ENCODE results near the gene ITM2C.

Gene ITM2C

DNA sequence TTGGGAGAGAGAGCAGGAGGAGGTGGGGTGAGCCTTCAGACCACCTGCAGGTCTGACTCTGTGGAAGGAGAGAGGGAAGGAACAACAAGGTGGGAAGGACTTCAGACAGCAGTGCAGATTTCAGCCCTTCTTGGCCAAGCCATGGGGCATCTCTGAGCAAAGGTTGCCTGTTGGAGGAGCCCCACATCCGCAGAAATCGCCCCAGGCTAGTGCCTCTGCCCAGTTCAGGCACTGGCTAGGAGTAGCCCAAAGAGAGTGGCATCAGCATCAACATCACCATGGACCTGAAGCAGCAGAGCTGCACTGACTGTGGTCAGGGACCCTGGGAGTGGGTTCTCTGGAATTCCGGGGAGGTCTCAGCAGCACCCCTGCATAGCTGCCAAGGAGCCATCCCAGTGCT, 50.1 kb downstream of the ITM2C start:
- Histone ChIP-seq H3K36me3 (ENCODE audit: low read length) (no peaks in the 10 kb centered on the region), H3K9me2 (replicated peaks; ENCODE audit: insufficient read depth, low read length) (no peaks in the 10 kb centered on the region), H3F3A (ENCODE audit: insufficient read depth) (no peaks in the 10 kb centered on the region), H3K4me3 (ENCODE audit: insufficient read depth, low read length, poor library complexity, severe bottlenecking) (no peak overlapping the region), H3K4me2 (ENCODE audit: low read depth, low read length, poor library complexity, severe bottlenecking) (no peak overlapping the region), H3K9ac (ENCODE audit: low read length) (no peak overlapping the region), H4K20me1 (ENCODE audit: low read depth, low read length) (no peaks in the 10 kb centered on the region), H3K27ac (ENCODE audit: low read depth, low read length) (no peak overlapping the region), H2AFZ (ENCODE audit: low read depth, low read length, severe bottlenecking) (no peak overlapping the region), H3K9me3 (ENCODE audit: insufficient read depth, low read length) (no peaks in the 10 kb centered on the region), H3K27me3 (ENCODE audit: low read length) (no peaks in the 10 kb centered on the region), H3K79me2 (ENCODE audit: insufficient read depth, low read length) (no peaks in the 10 kb centered on the region)
- TF ChIP-seq EZH2phosphoT487 (conservative IDR thresholded peaks at IDR 0.05; ENCODE audit: low read length) (no peak), CTCF (IDR thresholded peaks at IDR 0.05; ENCODE audit: insufficient read depth, low read length, poor library complexity, severe bottlenecking) (no peak)

- H3K27ac ChIP-seq (ENCODE audit: low read depth, low read length): no peak overlapping the region
- no peaks in the 10 kb centered on the region for H3K9me2 ChIP-seq (replicated peaks; ENCODE audit: insufficient read depth, low read length)
- H2AFZ ChIP-seq (ENCODE audit: low read depth, low read length, severe bottlenecking): no peak overlapping the region
- no peaks in the 10 kb centered on the region for H3K36me3 ChIP-seq (ENCODE audit: low read length)
- no peaks in the 10 kb centered on the region for H3F3A ChIP-seq (ENCODE audit: insufficient read depth)
- no peaks in the 10 kb centered on the region for H3K27me3 ChIP-seq (ENCODE audit: low read length)
- TF ChIP-seq CTCF (IDR thresholded peaks at IDR 0.05; ENCODE audit: insufficient read depth, low read length, poor library complexity, severe bottlenecking): no peak
- H3K79me2 ChIP-seq (ENCODE audit: insufficient read depth, low read length): no peaks in the 10 kb centered on the region
- no peak overlapping the region for H3K4me2 ChIP-seq (ENCODE audit: low read depth, low read length, poor library complexity, severe bottlenecking)
- no peaks in the 10 kb centered on the region for H4K20me1 ChIP-seq (ENCODE audit: low read depth, low read length)
- H3K9me3 ChIP-seq (ENCODE audit: insufficient read depth, low read length): no peaks in the 10 kb centered on the region
- no peak overlapping the region for H3K4me3 ChIP-seq (ENCODE audit: insufficient read depth, low read length, poor library complexity, severe bottlenecking)
- H3K9ac ChIP-seq (ENCODE audit: low read length): no peak overlapping the region
Measured at GRCh38 chr2:230915319-230915718, 50.6 kb downstream of the ITM2C start.

DNA sequence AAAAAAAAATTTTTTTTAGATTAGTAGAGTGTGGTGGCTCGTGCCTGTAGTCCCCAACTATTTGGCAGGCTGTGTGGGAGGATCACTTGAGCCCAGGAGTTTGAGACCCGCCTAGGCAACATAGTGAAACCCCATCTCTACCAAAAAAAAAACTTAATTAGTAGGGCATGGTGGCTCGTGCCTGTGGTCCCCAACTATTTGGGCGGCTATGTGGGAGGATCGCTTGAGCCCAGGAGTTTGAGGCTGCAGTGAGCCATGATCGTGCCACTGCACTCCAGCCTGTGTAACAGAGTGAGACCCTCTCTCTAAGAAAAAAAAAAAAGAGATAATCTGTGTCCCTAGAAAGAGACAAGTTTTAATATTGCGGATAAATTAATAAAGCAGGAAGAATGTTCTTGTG, 51.5 kb downstream of the ITM2C start:
- Histone ChIP-seq H4K20me1 (ENCODE audit: low read depth, low read length) (no peaks in the 10 kb centered on the region), H3K4me2 (ENCODE audit: low read depth, low read length, poor library complexity, severe bottlenecking) (no peak overlapping the region), H3K4me3 (ENCODE audit: insufficient read depth, low read length, poor library complexity, severe bottlenecking) (no peak overlapping the region)

More for the DNA sequence above, 51.5 kb downstream of the ITM2C start:
- no peaks in the 10 kb centered on the region for H3K9me3 ChIP-seq (ENCODE audit: insufficient read depth, low read length)
- no peak overlapping the region for H2AFZ ChIP-seq (ENCODE audit: low read depth, low read length, severe bottlenecking)
- no peaks in the 10 kb centered on the region for H3K36me3 ChIP-seq (ENCODE audit: low read length)
- H3K9ac ChIP-seq (ENCODE audit: low read length): no peak overlapping the region
- no peaks in the 10 kb centered on the region for H3K9me2 ChIP-seq (replicated peaks; ENCODE audit: insufficient read depth, low read length)
- H3K27me3 ChIP-seq (ENCODE audit: low read length): no peaks in the 10 kb centered on the region
- no peaks in the 10 kb centered on the region for H3K79me2 ChIP-seq (ENCODE audit: insufficient read depth, low read length)
- H3K27ac ChIP-seq (ENCODE audit: low read depth, low read length): no peak overlapping the region
- no peak for TF ChIP-seq CTCF (IDR thresholded peaks at IDR 0.05; ENCODE audit: insufficient read depth, low read length, poor library complexity, severe bottlenecking)
- TF ChIP-seq EZH2phosphoT487 (conservative IDR thresholded peaks at IDR 0.05; ENCODE audit: low read length): no peak
- H3F3A ChIP-seq (ENCODE audit: insufficient read depth): no peaks in the 10 kb centered on the region
